CD4-positive, alpha-beta T cell treated with Interleukin-6 at 100 ng/mL for 8 hours (primary cell): Measurements from ENCODE around the gene ABCG4.
A peak's percentile ranks its signal among the peaks of the same experiment; 100 is the strongest.
"Not testable (repeated sequence)": the region's sequence is repeated elsewhere in the genome, so short reads cannot be mapped to it uniquely, and the experiment has no call there.

ENCODE experiments used
- DNase-seq: peaks from one replicate; pipeline ENCODE4 v3.0.0-alpha.2; 2020; ENCODE audit warnings: mixed read lengths, low spot score

ABCG4 gene

GRCh38 chr11:119116235-119116594 lies 32.6 kb upstream of the ABCG4 start:
- DNase-seq = no peak

- no peak for DNase-seq
Observed at GRCh38 chr11:119116601-119117000, 32.3 kb upstream of the ABCG4 start.

DNA sequence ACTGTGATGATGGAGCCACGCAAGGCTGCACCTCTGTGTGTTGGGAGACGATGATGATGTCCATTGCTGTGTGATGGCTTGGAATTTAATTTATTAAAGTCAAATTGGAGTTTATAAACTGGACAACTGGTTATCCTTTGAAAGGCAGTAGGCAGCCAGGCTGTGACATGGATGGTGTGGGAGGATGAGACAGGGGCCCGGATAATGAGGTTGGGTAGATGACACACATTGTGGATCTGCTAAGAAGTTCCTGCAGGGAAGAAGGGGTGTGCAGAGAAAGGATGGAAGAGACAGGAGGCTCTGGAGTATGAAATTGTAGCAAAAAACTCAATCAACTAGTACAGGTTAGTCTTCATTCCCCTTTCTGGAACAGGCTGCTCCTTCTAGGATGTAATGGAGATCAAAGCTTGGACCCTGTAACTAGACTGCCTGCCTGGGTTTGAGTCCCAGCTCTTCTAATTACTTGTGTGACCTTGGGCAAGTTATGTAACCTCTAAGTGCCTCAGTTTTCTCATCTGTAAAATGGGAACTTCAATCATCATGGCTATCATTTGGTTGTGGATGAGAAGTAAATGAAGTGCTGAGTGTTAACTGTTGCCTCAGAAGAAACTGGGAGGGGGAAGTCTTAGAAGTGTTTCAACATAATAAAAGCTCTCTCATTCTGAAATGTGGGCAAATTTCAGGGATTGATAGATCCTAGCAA lies 31.7 kb upstream of the ABCG4 start:
- DNase-seq = no peak

DNA sequence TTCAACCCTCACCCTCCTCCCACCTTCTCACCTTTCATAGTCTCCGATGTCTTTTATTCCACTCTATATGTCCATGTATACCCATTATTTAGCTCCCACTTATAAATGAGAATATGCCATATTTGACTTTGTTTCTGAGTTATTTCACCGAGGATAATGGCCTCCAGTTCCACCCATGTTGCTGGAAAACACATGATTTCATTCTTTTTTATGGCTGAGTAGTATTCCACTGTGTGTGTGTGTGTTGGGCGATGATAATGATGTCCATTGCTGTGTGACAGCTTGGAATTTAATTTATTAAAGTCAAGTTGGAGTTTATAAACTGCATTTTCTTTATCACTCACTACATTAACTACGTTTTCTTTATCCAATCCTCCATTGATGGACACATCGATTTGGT lies 30.6 kb upstream of the ABCG4 start:
- no peak for DNase-seq

DNA sequence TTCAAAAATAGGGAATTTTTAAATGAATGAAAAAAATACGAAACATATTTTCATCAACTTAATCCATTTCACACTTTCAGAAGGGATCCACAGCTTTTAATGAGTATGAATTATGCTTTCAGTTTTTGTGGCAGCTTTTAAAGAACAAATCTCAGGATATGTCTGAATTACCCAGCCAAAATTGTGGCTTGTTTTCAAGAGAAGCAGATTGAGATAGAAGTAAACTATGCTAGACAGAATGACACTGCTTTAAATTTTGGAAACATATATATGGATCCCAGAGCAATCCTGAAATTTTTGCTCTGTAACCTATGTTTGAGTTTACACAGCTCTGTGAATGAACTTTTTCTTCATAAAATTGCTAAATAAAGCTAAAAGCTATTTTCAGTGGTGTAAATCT lies 29.9 kb upstream of the ABCG4 start:
- no peak for DNase-seq

- DNase-seq = no peak
Observed at GRCh38 chr11:119120639-119121007, 28.2 kb upstream of the ABCG4 start.

- peak; percentile 100 for DNase-seq
Observed at GRCh38 chr11:119121008-119121810, 27.6 kb upstream of the ABCG4 start, which contains the start of gene HINFP. TSS of gene HINFP (plus strand) at chr11:119121580. CDS start at chr11:119126945, 5,365 bp downstream.

GRCh38 chr11:119121811-119122124 lies 27.1 kb upstream of the ABCG4 start:
- DNase-seq = no peak

DNA sequence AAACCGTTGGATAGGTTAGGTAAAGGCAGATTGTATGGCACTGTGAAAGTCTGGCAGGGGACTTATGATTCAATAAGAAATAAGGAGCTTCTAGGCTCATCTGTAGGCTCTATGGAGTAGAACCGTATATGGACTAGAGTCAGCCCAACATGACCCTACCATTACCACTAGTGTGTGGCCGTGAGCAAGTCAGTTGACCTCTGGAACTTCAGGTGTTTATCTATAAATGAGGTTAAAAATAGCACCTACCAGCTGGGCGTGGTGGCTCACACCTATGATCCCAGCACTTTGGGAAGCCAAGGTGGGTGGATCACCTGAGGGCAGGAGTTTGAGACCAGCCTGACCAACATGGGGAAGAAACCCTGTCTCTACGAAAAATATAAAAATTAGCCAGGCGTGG lies 23.0 kb upstream of the ABCG4 start:
- no peak for DNase-seq

DNA sequence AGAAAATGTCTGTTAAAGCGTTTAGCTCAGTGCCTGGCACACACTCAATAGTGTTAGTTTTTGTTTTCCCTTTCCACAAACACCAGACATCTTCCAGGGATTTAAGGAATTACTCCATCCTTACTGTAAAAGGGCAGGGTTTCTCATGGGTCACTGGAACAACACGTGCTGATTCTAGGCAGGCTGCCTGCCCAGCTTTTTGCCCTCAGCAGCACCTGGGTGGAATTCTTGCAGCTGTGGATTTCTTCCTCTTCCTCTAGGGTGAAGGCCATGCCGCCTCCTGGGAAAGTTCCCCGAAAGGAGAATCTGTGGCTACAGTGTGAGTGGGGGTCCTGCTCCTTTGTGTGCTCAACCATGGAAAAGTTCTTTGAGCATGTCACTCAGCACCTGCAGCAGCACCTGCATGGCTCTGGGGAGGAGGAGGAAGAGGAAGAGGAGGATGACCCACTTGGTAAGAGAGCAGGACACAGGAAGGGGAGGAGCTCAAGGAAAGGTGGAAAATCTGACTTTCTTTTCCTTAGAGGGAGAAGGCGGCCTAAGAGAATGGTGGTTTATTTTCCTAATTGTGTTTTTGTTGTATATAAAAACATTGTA lies 22.1 kb upstream of the ABCG4 start:
- DNase-seq = no peak

- no peak for DNase-seq
Observed at GRCh38 chr11:119130662-119131061, 18.2 kb upstream of the ABCG4 start.

GRCh38 chr11:119134389-119134978 lies 14.4 kb upstream of the ABCG4 start:
- no peak for DNase-seq

DNA sequence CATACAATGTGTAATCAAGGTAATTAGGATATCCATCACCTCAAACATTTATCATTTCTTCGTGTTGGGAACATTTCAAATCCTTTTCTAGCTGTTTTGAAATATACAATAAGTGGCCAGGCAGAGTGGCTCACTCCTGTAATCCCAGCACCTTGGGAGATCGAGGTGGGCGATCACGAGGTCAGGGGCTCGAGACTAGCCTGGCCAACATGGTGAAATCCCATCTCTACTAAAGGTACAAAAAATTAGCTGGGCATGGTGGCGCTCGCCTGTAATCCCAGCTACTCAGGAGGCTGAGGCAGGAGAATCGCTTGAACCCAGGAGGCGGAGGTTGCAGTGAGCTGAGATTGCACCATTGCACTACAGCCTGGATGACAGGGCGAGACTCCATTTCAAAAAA lies 9.6 kb upstream of the ABCG4 start:
- not testable (repeated sequence) for DNase-seq

DNA sequence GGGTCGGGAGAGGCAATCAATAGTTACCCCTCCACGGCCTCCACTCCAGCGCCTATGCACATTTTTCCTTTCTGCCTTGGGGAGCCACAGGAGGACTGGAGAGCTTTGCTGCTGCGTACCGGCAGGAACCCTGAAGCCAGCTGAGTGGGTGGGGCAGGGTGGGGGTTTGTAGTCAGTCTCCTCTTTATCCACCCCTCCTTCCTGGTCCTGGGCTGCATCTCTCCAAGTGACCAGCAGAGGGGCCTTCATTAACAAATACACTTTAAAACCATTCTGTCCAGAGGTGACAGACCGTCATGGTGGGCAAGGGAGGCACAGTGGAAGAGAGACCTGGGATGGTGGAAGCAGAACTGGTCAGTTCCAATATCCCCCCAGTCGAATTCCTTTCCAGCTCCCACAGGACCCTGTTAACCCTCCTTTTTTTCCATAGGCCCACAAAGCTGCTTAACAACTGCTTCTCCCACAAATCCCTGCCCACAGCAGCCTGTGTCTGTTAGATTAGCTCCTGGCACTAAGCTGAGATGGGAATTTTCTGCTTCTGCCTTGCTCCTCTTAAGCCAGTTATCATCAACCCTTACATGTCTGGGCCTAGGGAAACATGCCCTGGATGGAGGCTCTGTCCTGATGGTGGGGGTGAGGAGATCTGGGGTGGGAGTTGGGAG lies 3.9 kb upstream of the ABCG4 start:
- DNase-seq = no peak

DNA sequence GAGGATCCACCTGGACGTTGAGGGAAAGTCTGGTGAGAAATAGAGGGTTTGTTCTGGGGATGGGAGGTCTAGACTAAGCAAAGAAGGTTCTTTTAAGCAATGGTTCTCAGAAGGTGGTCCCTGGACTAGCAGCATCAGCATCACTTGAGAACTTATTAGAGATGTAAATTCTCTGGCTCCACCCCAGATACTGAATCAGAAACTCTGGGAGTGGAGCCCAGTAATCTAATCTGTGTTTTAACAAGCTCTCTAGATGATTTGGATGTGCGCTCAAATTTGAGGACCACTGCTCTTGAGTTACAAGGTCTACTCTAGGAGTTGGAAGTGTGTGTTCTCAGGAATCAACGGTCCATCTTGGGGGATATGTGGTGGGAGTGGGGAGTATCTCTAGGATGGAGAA lies 3.3 kb upstream of the ABCG4 start:
- no peak for DNase-seq

DNA sequence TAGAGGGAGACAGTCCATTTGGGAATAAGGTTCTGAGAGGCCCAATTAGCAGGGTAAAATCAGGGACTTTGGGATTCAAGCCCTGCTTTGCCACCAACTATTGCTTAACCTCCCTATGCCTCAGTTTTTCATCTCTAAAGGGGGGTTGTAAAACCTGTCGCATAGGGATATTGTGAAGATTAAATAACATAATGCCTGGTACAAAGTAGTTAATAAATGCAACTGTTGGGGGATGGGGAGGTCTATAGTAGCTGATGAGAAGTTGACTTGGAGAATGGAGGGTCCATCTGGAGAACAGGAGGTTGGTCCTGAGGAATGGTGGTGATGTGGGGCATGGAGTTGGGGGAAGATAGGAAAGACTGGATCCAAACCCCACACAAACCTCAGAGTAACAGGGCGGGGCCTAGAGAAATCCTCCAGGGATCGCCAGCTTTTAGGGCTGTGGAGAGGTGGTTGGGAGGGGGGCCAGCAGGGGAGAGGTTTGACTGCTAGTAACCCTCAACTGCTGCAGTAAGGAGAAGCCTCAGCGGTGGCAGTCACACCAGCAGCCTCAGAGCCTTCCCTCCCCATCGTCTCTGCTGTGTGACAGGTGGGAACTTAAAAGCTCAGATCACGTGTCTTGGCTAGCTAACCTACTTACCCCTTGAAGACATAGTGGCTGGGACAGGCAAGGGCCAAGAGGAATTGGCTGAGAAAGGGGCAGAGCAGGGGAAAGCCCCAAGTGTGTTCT lies 1.1 kb upstream of the ABCG4 start:
- no peak for DNase-seq

GRCh38 chr11:119148720-119149017 lies 183 bp upstream of the ABCG4 start:
- DNase-seq = no peak

DNA sequence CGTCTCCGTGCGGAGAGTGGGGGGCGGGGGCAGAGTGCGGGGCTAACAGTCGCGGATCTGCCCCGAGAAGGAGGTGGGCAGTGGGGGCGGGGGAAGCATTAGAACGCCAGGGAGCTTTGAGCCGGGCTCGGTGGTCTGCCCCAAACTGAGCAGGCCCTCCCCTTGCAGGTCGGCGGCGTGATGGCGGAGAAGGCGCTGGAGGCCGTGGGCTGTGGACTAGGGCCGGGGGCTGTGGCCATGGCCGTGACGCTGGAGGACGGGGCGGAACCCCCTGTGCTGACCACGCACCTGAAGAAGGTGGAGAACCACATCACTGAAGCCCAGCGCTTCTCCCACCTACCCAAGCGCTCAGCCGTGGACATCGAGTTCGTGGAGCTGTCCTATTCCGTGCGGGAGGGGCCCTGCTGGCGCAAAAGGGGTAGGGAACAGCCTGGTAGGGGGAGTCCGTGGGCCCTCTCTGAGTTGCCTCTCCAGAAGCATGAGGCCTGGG lies 979 bp downstream of the ABCG4 start:
- no peak for DNase-seq

- DNase-seq = no peak
Observed at GRCh38 chr11:119152043-119152442, 3.2 kb downstream of the ABCG4 start.

GRCh38 chr11:119152604-119153003 lies 3.8 kb downstream of the ABCG4 start:
- DNase-seq = no peak

- DNase-seq = no peak
Observed at GRCh38 chr11:119153049-119153818, 4.4 kb downstream of the ABCG4 start.
